ENCODE data around the gene CNFN.

DNA sequence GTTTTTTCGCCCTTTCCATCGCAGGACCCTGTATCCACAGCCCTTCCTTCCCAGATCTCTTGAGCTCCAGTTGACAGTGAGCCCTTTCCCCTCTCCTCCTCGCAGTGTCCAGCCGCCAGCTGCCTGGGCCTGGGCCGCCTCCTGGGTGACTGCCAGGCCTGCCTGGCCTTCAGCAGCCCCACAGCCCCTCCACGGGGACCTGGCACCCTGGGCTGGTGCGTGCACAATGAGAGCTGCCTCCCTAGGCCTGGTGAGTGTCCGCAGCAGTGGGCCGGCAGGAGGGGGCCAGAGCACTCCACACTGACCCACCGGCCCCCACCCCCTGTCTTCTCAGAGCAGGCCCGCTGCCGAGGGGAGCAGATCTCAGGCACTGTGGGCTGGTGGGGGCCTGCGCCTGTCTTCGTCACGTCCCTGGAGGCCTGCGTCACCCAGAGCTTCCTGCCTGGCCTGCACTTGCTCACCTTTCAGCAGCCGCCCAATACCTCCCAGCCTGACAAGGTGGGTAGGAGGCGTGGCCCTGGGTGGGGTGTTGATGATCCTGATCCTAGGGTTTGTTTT is 45.7 kb downstream of the CNFN start:
- TF ChIP-seq, protein P1, sequence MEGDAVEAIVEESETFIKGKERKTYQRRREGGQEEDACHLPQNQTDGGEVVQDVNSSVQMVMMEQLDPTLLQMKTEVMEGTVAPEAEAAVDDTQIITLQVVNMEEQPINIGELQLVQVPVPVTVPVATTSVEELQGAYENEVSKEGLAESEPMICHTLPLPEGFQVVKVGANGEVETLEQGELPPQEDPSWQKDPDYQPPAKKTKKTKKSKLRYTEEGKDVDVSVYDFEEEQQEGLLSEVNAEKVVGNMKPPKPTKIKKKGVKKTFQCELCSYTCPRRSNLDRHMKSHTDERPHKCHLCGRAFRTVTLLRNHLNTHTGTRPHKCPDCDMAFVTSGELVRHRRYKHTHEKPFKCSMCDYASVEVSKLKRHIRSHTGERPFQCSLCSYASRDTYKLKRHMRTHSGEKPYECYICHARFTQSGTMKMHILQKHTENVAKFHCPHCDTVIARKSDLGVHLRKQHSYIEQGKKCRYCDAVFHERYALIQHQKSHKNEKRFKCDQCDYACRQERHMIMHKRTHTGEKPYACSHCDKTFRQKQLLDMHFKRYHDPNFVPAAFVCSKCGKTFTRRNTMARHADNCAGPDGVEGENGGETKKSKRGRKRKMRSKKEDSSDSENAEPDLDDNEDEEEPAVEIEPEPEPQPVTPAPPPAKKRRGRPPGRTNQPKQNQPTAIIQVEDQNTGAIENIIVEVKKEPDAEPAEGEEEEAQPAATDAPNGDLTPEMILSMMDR (IDR thresholded peaks at IDR 0.05; ENCODE audit: low read length), result no peak
- TF ChIP-seq EZH2 (IDR thresholded peaks at IDR 0.05; ENCODE audit: borderline replicate concordance, low read length), result no peak

All from OCI-LY1 (cell line).